ENCODE results near the gene LRR1. TPM values are rescaled to one million over a fixed set of nuclear protein-coding genes. Genes with fewer than 3 reads are reported as not detected.

The LRR1 gene, protein sequence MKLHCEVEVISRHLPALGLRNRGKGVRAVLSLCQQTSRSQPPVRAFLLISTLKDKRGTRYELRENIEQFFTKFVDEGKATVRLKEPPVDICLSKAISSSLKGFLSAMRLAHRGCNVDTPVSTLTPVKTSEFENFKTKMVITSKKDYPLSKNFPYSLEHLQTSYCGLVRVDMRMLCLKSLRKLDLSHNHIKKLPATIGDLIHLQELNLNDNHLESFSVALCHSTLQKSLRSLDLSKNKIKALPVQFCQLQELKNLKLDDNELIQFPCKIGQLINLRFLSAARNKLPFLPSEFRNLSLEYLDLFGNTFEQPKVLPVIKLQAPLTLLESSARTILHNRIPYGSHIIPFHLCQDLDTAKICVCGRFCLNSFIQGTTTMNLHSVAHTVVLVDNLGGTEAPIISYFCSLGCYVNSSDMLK
- total RNA-seq, result 8.1 and 8.2 TPM in 2 replicates

DNA sequence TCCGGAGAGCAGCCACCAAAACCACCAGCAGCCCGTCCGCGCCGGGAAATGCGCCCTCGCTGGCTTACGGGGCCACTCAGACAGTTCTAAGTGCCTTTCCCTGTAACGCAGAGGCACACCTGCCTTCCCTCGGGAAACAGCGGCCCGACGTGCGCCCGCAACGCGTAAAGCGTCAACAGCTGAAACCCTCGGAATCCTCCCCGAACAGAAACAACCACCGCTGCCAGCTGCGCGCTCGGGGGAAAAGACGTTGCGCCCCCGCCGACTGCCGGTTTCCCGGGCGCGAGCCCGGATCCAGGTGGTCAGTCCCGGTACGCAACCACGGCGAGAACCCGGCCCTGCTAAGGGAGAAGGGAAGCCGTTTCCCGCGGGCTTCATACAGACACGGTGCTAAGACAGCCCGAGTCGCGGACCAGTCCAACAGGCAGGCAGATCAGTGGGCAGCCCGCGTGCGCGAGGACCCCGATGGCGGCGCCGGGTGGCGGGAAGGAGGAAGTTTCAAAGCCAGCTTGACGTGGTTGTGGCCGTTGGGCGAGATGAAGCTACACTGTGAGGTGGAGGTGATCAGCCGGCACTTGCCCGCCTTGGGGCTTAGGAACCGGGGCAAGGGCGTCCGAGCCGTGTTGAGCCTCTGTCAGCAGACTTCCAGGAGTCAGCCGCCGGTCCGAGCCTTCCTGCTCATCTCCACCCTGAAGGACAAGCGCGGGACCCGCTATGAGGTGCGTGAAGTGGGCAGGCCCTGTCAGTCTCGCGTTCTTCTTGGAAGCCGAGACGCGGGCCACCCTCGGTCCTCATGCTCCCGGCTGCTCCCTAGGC, at the start of gene LRR1:
LRR1 (plus strand) TSS at position 456 of the 816 bp plus-strand sequence; CDS start at position 537, 81 bp downstream.

DNA sequence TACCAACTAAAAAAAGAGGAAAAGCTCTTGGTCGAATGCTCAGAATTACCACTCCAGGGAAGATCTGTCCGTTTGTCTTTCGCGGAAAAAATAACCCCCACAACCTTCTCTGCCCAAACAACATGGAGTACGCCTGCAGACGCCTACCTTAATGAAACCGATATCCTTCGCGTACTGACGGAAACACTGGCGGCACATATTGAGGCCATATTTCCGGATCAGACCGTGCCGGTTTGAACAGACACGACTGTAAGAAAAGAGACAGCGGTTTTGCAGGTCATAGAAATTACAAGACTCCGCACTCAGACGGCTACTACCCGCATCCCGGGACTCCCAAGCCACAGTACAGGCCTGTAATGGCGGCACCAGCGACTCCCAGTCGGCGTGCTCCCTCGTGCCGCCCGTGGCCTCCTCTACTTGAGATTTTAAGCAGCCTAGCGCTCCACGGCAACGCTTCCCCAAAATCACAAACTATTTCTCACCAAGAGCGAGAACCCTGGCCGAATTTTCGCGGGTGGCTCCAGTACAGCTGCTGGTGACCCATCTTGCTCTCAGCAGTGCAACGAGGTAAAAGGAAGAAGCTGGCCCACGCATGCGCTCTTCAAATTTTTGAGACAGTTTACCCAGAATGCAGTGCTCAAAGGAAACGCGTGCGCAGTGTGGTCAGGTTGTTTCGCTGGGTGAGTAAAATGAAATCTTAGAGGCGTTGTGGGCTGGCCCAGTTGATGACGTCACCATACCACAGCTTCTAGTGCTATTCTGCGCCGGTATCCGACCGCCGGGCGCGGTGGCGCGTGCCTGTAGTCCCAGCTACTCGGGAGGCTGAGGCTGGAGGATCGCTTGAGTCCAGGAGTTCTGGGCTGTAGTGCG, 12.7 kb upstream of the LRR1 start, which contains the start of gene RPS29:
RPS29 (minus strand) TSS at position 578 of the 870 bp plus-strand sequence; CDS start at position 544, 34 bp downstream.

DNA sequence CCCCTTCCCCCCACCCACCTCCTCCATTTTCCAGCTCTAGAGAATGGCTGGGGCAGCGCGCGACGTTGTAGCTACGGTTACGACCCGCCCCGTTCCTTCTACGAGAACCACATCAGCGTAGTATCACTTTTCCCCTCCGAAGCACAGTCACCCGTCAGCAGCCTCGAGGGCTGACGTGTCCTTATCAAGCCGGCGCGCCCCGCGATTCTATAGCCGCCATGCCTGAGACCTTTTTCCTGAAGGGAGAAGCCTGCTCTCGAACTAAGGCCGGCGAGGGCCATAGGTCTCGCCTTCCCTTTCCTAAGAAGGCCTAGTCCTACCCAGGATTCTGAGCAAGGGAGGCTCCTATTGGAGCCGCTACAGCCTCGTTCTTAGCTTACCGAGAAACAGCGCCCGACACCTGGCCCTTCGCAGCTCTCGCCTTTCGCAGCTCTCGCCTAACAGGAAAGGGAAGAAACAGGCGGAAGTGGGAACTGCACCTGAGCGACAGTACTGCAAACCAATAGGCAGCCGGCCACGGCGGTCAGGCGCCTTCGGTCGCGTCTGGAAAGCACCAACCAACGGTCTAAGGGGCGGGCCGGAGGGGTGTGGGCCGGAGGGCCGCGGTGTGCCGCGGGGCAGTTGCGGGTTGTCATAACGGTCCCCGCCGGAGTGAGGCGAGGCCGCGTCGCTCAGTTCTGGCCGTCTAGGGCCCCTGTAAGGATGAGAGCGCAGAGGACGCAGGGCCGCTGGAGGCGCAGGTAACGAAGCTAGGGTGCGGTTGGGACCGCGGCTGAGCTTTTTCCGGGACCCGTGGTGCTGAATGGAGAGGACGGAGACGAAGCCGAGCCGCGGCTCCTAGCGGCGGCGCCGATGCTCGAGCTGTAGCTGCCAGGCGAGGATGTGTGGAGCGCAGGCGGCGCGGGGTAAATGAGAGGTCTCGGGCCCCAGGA, 21.7 kb downstream of the LRR1 start, which contains the start of the genes MGAT2 and RPL36AL:
MGAT2 (plus strand) TSS at position 618 of the 932 bp plus-strand sequence. CDS start 470 bp downstream, outside the sequence.
RPL36AL (minus strand) TSS at position 445 of the 932 bp plus-strand sequence. CDS start 1,522 bp downstream, outside the sequence.

DNA sequence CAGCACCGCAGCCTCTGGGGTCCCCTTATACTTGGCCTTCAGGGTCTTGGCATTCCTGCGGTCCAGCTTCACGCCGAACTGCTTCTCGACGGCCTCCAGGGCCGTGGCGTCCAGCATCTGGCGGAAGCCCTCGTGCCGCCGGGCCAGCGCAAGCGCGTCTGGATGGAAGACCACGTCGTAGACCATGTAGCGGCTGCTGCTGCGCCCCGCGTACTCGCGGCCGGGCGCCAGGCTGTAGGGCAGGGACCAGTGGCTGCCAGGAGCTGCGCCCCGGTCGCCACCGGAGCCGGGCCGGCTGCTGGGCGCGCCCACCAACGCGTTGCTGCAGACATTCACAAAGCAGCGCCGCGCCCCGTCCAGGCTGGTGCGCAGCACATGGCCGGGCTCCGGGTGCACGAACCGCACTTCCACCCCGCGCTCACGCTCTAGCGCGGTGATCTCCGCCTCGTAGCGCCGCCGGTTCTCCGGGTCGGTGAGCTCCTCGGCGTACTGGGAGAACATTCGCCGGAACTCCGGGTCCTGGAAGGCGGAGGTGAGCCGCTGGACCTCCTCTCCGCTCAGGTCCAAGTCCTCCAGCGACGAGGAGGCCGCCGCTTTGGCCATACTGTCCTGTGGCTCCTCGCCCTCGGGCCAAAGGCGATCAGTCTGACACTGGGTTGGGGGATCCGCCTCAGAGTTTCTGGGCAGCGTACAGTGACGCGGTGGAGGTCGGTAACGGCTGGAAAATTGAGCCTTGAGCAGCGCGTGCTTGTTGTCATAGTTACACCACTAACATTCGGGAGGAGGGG, 36.0 kb downstream of the LRR1 start, which contains the start of gene DNAAF2:
DNAAF2 (minus strand) TSS at position 698 of the 788 bp plus-strand sequence; CDS start at position 603, 95 bp downstream.

Other genes with a start within 250 kb of the LRR1 start
- 2,980 and 6,428 TPM in 2 replicates for gene RPS29, start 12.6 kb upstream of the LRR1 start, total RNA-seq
- 250 and 268 TPM in 2 replicates for gene RPL36AL, start 21.7 kb downstream of the LRR1 start, total RNA-seq
- 51.3 and 52.2 TPM in 2 replicates for gene MGAT2, start 21.9 kb downstream of the LRR1 start, total RNA-seq
- 15.9 and 16.8 TPM in 2 replicates for gene DNAAF2, start 36.3 kb downstream of the LRR1 start, total RNA-seq
- 2.3 and 4.8 TPM in 2 replicates for gene POLE2, start 89.3 kb downstream of the LRR1 start, total RNA-seq
- gene KLHDC1, start 94.2 kb downstream of the LRR1 start, total RNA-seq, result 0.43 and 0.72 TPM in 2 replicates
- gene KLHDC2, start 169.2 kb downstream of the LRR1 start, total RNA-seq, result 44.3 and 76.1 TPM in 2 replicates

Measured in tracheal epithelial cell (primary cell).